GM19043 (cell line): ENCODE results near the gene CHN2.
"Not testable (repeated sequence)": the region's sequence is repeated elsewhere in the genome, so short reads cannot be mapped to it uniquely, and the experiment has no call there.

Experiments
- ATAC-seq: cut with Tn5 transposase; IDR thresholded peaks from one replicate; pipeline ENCODE4 v1.9.1; 2021; ENCODE audit warnings: low read depth; ENCODE audit not compliant: unreplicated experiment

The CHN2 gene

DNA sequence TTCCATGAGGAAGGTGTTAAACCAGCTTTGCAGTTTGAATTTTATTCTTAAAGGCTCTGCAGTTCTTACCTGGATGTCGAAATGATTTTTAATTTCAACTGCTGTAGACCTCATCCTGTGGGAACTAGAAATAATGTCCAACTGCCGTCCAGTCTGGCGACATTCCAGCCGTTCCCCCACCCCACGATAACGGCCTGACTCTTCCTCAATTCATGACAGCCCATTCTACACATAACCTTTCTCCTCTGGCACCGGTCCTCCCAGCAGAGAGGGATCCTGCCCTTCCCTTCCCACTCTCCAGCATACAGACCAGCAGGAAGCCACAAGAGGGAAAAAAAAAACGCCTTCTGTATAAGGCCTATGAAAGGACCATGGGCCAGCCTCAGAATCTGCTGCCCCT lies 317.3 kb downstream of the CHN2 start:
- no peak for ATAC-seq

GRCh38 chr7:29516491-29516890 lies 321.9 kb downstream of the CHN2 start:
- ATAC-seq: no peak

DNA sequence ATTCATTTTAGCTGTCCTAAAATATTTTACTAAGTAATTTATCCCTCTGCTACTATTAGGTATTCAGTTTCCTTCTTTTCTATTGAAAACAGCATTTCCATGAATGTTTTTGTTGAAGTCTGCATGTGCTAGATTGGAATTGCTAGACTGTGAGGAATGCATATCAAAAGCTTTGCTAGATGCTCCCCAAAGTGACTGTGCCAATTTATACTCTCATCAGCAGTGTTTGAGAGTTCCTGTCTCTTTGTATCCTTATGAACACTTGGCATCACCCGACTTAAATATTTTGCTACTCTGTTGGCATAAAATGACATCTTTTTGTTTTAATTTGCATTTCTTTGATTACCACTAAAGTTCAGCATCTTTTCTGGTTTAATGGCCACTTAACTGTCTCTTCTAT lies 324.0 kb downstream of the CHN2 start:
- no peak for ATAC-seq

DNA sequence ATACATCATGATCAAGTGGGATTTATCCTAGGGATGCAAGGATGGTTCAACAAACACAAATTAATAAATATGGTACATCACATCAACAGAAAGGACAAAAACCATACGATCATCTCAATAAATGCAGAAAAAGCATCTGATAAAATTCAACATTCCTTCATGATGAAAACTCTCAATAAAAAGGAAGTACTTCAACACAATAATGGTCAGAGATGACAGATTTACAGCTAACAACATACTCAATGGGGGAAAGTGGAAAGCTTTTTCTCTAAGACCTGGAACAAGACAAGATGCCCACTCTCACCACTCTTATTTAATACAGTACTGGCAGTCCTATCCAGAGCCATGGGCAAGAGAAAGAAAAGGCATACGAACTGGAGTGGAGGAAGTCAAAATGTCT lies 329.2 kb downstream of the CHN2 start:
- no peak for ATAC-seq

DNA sequence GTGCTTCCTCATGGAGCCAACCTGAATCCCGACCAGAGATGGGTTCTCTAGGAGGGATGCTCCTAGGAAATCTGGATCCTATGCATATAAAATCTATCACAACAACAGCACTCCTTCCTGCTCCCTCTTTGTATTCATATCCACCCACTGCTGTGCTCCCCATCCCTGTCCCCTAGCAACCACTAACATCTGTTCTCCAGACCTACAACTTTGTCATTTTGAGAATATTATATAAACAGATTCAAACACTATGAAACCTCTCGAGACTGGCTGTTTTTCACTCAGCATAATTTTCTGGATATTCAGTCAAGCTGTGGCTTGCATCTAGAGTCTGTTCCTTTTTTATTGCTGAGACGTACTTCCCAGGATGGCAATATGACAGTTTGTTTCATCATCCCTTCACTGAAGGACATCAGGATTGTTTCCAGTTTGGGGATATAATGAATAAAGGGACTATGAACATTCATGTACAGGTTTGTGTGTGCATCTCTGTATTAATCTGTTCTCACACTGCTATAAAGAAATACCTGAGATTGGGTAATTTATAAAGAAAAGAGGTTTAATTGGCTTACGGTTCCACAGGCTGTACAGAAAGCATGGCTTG lies 333.0 kb downstream of the CHN2 start:
- no peak for ATAC-seq

GRCh38 chr7:29528526-29528925 lies 334.0 kb downstream of the CHN2 start:
- ATAC-seq: not testable (repeated sequence)
